Measurements from ENCODE around the gene P2RX3. TPM values are rescaled to one million over a fixed set of nuclear protein-coding genes. Genes with fewer than 3 reads are reported as not detected.

P2RX3 gene
- total RNA-seq, 1 experiment from 2014 or later, result 0.15 TPM

GRCh38 chr11:57391111-57391510, 53.0 kb downstream of the P2RX3 start:
- Histone ChIP-seq H3K18ac (ENCODE audit: insufficient read length, low read depth, low read length) (no peak overlapping the region), H4K20me1 (ENCODE audit: control insufficient read depth, insufficient read depth, insufficient read length) (no peaks in the 10 kb centered on the region), H2BK12ac (ENCODE audit: insufficient read length, low read depth, low read length) (no peak overlapping the region), H3K23me2 (ENCODE audit: insufficient read length, low read depth, low read length, poor library complexity, severe bottlenecking) (no peaks in the 10 kb centered on the region), H3K14ac (ENCODE audit: insufficient read depth, low read length) (no peak overlapping the region), H3K23ac (ENCODE audit: insufficient read length, low read depth, low read length) (no peak overlapping the region), H2AFZ (ENCODE audit: low read length) (no peak overlapping the region), H3K4me1 (ENCODE audit: insufficient read depth, low read length) (no peaks in the 10 kb centered on the region), H2AK5ac (ENCODE audit: insufficient read length, low read length) (no peak overlapping the region), H3K4ac (ENCODE audit: low read depth, low read length) (no peak overlapping the region), H4K91ac (ENCODE audit: insufficient read length, low read depth, low read length) (no peak overlapping the region), H3K27ac (ENCODE audit: insufficient read length, low read depth, low read length) (no peak overlapping the region), H3K56ac (ENCODE audit: insufficient read length, low read depth, low read length) (no peak overlapping the region), H4K8ac (replicated peaks; ENCODE audit: insufficient read length, low read depth, low read length) (no peak overlapping the region), H4K5ac (ENCODE audit: insufficient read length, low read depth, low read length) (no peak overlapping the region), H2BK5ac (ENCODE audit: insufficient read length, low read length) (no peak overlapping the region), H3K79me1 (ENCODE audit: insufficient read depth, low read depth, low read length, poor library complexity, severe bottlenecking) (no peaks in the 10 kb centered on the region), H3T11ph (ENCODE audit: low read length) (no peak overlapping the region), H3K27me3 (ENCODE audit: insufficient read depth, low read length) (no peaks in the 10 kb centered on the region; the same call in 1 of the 2 replicates), H2BK120ac (ENCODE audit: low read depth, low read length, poor library complexity, severe bottlenecking) (no peak overlapping the region), H2BK15ac (ENCODE audit: low read depth, low read length) (no peak overlapping the region), H3K9me3 (ENCODE audit: control insufficient read depth, low read depth, low read length) (no peaks in the 10 kb centered on the region), H3K9ac (ENCODE audit: extremely low read depth, insufficient read length, low read length) (no peak overlapping the region), H2BK20ac (ENCODE audit: low read depth, low read length, poor library complexity, severe bottlenecking) (no peak overlapping the region), H3K79me2 (ENCODE audit: insufficient read depth, low read length) (no peaks in the 10 kb centered on the region), H3K4me2 (ENCODE audit: insufficient read depth, insufficient read length, low read length) (no peak overlapping the region)
- TF ChIP-seq CTCF (conservative IDR thresholded peaks at IDR 0.05), result no peak
- WGBS (ENCODE audit: extremely low coverage, insufficient read length, low lambda C conversion rate), result no CpG with 5 or more reads among the region's 3 CpGs
- H3K9me3 Mint-ChIP-seq, result no peaks in the 10 kb centered on the region
- no peaks in the 10 kb centered on the region for H3K4me1 Mint-ChIP-seq
- DNase-seq, result no peak
- no peak overlapping the region for H3K4me3 Mint-ChIP-seq
- no peak overlapping the region for H3K27ac Mint-ChIP-seq
- no peaks in the 10 kb centered on the region for H3K36me3 Mint-ChIP-seq (ENCODE audit: insufficient read depth in 1 of 3, low read depth in 3 of 3)
- H3K27me3 Mint-ChIP-seq (ENCODE audit: low read depth), result peaks cover 46% of the 10 kb centered on the region

All from H9 (cell line).